GM12878 (cell line): ENCODE data around the gene CERCAM. TPM values are rescaled to one million over a fixed set of nuclear protein-coding genes. Genes with fewer than 3 reads are reported as not detected.

Experiments used
- ATAC-seq: fragments of 200-7000 bp; cut with Tn5 transposase; 3 replicates; pipeline ENCODE4 v1.9.1; 2020; ENCODE audit warnings: mild to moderate bottlenecking, moderate library complexity
- BruUV-seq: library from RNA; stranded (reverse); fragments of 400-500 nt; replicated peaks from 2 replicates; lab custom pipeline; 2021; lab: Mats Ljungman, UMichigan
- CTCF ChIA-PET: fragments of 300-600 bp; sonication (Branson Sonifier 250); formaldehyde crosslinking; extraction: SDS; loops from one replicate; lab custom pipeline; 2021; ENCODE audit warnings: inconsistent platforms; lab: Yijun Ruan, JAX
- POLR2A ChIA-PET: fragments of 350-600 bp; formaldehyde crosslinking; extraction: SDS; loops from one replicate; lab custom pipeline; 2021; ENCODE audit warnings: inconsistent platforms; lab: Charles Lee
- RAD21 ChIA-PET: fragments of 300-600 bp; sonication (Branson Sonifier 250); formaldehyde crosslinking; loops from one replicate; lab custom pipeline; 2023; ENCODE audit warnings: antibody characterized with exemption; ENCODE audit not compliant: unreplicated experiment; lab: Charles Lee
- SMC1A ChIA-PET: fragments of 300-600 bp; sonication (Branson Sonifier 250); formaldehyde crosslinking; loops from one replicate; lab custom pipeline; 2023; ENCODE audit not compliant: unreplicated experiment, uncharacterized antibody; lab: Charles Lee
- DNase-seq: peaks from one replicate; pipeline ENCODE4 v3.0.0-alpha.2; 2011; ENCODE audit warnings: low read depth, low spot score
- FAIRE-seq: peaks from 3 replicates; lab custom pipeline; 2011; peaks lifted over from hg19 to GRCh38; lab: Jason Lieb, UNC
- H2AFZ ChIP-seq: 2 replicates; pipeline ENCODE4 v1.6.0; 2011; ENCODE audit warnings: low read depth, low read length, control low read depth; ENCODE audit not compliant: control insufficient read depth
- H3K27ac ChIP-seq: 2 replicates; pipeline ENCODE4 v1.5.1; 2011; ENCODE audit warnings: control low read depth; ENCODE audit not compliant: control insufficient read depth, insufficient read depth
- H3K27me3 ChIP-seq, 2 experiments: replicated peaks in 1 of 2; 2 replicates each; pipeline versions ENCODE4 v1.6.0 to v1.6.1; 2011; ENCODE audit warnings: low read length in 1 of 2; ENCODE audit not compliant: control insufficient read depth in 2 of 2, insufficient read depth in 2 of 2
- H3K36me3 ChIP-seq, 2 experiments: 2 replicates each; pipeline ENCODE4 v1.5.1; 2011; ENCODE audit warnings: low read length in 1 of 2; ENCODE audit not compliant: control insufficient read depth in 2 of 2, insufficient read depth in 2 of 2
- H3K4me1 ChIP-seq: 2 replicates; pipeline ENCODE4 v1.6.1; 2011; ENCODE audit warnings: mild to moderate bottlenecking, low read length, moderate library complexity, mixed read lengths; ENCODE audit not compliant: control insufficient read depth, insufficient read depth
- H3K4me2 ChIP-seq: 2 replicates; pipeline ENCODE4 v1.6.0; 2011; ENCODE audit warnings: control low read depth; ENCODE audit not compliant: control insufficient read depth, insufficient read depth
- H3K4me3 ChIP-seq: fragments of 200-600 bp; sonication (generic); 2 replicates; pipeline ENCODE4 v1.5.1; 2016
- H3K79me2 ChIP-seq: 2 replicates; pipeline ENCODE4 v1.6.0; 2011; ENCODE audit warnings: low read length; ENCODE audit not compliant: control insufficient read depth, insufficient read depth
- H3K9ac ChIP-seq: 2 replicates; pipeline ENCODE4 v1.8.0; 2011; ENCODE audit warnings: low read length, control low read depth, mixed read lengths; ENCODE audit not compliant: control insufficient read depth, insufficient read depth
- H3K9me3 ChIP-seq: replicated peaks from 3 replicates; pipeline ENCODE4 v1.5.1; 2011; ENCODE audit warnings: mild to moderate bottlenecking, low read length; ENCODE audit not compliant: control insufficient read depth, insufficient read depth
- H4K20me1 ChIP-seq: 2 replicates; pipeline ENCODE4 v1.6.0; 2011; ENCODE audit not compliant: control insufficient read depth, insufficient read depth
- BCL11A ChIP-seq: IDR thresholded peaks from 2 replicates; pipeline ENCODE4 v1.6.1; 2011; ENCODE audit warnings: low read depth, low read length
- BRCA1 ChIP-seq: IDR thresholded peaks from 2 replicates; pipeline ENCODE4 v1.6.1; 2011; ENCODE audit warnings: low read depth, low read length, improper control_type of control experiment
- CEBPB ChIP-seq, 2 experiments: fragments of 150-350 bp in 1 of 2; IDR thresholded peaks; 2 replicates each; pipeline ENCODE4 v1.6.1; 2012 to 2014; ENCODE audit warnings: low read depth in 2 of 2, low read length in 2 of 2, borderline replicate concordance in 1 of 2, inconsistent platforms in 1 of 2
- CHD2 ChIP-seq: IDR thresholded peaks from 2 replicates; pipeline ENCODE4 v1.6.1; 2011; ENCODE audit warnings: low read depth, low read length, improper control_type of control experiment, borderline replicate concordance
- ESRRA ChIP-seq: IDR thresholded peaks from 2 replicates; pipeline ENCODE4 v1.6.1; 2012; ENCODE audit warnings: mild to moderate bottlenecking, low read length, improper control_type of control experiment
- FOXM1 ChIP-seq: IDR thresholded peaks from 2 replicates; pipeline ENCODE4 v1.6.1; 2012; ENCODE audit warnings: low read depth, mild to moderate bottlenecking, inconsistent platforms, low read length, moderate library complexity
- LARP7 ChIP-seq: fragments of 450-650 bp; IDR thresholded peaks from 2 replicates; pipeline ENCODE4 v1.6.1; 2017; ENCODE audit warnings: mild to moderate bottlenecking
- MLLT1 ChIP-seq: fragments of 450-650 bp; IDR thresholded peaks from 2 replicates; pipeline ENCODE4 v1.6.1; 2016; ENCODE audit warnings: mild to moderate bottlenecking
- MYB ChIP-seq: fragments of 150-350 bp; IDR thresholded peaks from 2 replicates; pipeline ENCODE4 v1.6.1; 2014; ENCODE audit warnings: mild to moderate bottlenecking, low read depth, low read length, borderline replicate concordance
- RELA ChIP-seq: fragments of 450-650 bp; IDR thresholded peaks from 2 replicates; pipeline ENCODE4 v1.8.0; 2014; ENCODE audit warnings: borderline replicate concordance; ENCODE audit not compliant: partially characterized antibody
- SMAD5 ChIP-seq: IDR thresholded peaks from 2 replicates; pipeline ENCODE4 v1.6.1; 2016; ENCODE audit warnings: antibody characterized with exemption, low read depth
- SPI1 ChIP-seq: IDR thresholded peaks from 2 replicates; pipeline ENCODE4 v1.6.1; 2011; ENCODE audit warnings: low read depth, mild to moderate bottlenecking, low read length, moderate library complexity, borderline replicate concordance; ENCODE audit not compliant: insufficient read depth
- TCF7 ChIP-seq: IDR thresholded peaks from 2 replicates; pipeline ENCODE4 v1.6.1; 2014; ENCODE audit warnings: antibody characterized with exemption, borderline replicate concordance
- ZSCAN29 ChIP-seq: fragments of 450-650 bp; IDR thresholded peaks from 2 replicates; pipeline ENCODE4 v1.6.1; 2017; ENCODE audit warnings: mild to moderate bottlenecking, moderate library complexity
- WGBS: methylation state at CpG from one replicate; pipeline ENCODE4 v1.1.6; 2016; ENCODE audit warnings: low lambda C conversion rate; ENCODE audit not compliant: insufficient replicate concordance, insufficient coverage; ENCODE audit errors: missing lambda C conversion rate; 5-methylcytosine and 5-hydroxymethylcytosine counted together
- in situ Hi-C: fragments of 300-500 bp; cut with MboI; formaldehyde crosslinking; loops from 9 replicates; pipeline ENCODE4 v1.14.3; 2018; ENCODE audit warnings: mixed read lengths
- intact Hi-C: fragments of 100-400 bp; cut with micrococcal nuclease; formaldehyde crosslinking; loops from one replicate; pipeline ENCODE4 v1.14.2; 2022; ENCODE audit not compliant: unreplicated experiment
- polyA plus RNA-seq, 11 experiments: library from polyadenylated mRNA; depleted of rRNA in 4 of 11; unstranded in 6 of 11; stranded (reverse) in 5 of 11; fragments of >200 nt; fragmentation: Nextera tagmentation in 4 of 11; fragmentation: Illumina TruSeq in 1 of 11; extraction: Ambion mirVana in 4 of 11; extraction: Trizol in 1 of 11; gene quantifications; 1 replicate in 1 of 11; 2 replicates in 10 of 11; pipeline versions ENCODE4 v1.2.1 to v1.2.3, GENCODE V29; 2011 to 2016; ENCODE audit warnings: inconsistent platforms in 2 of 11, missing spikeins in 2 of 11, low read depth in 1 of 11
- total RNA-seq, 4 experiments: library from RNA; depleted of rRNA in 3 of 4; stranded (reverse); fragments of >200 nt in 3 of 4; fragmentation: Illumina TruSeq in 1 of 4; extraction: Trizol in 1 of 4; gene quantifications; 2 replicates each; pipeline versions ENCODE4 v1.2.1 to v1.2.3, GENCODE V29; 2013 to 2021
- TF ChIP-seq, protein P1 (sequence below): fragments of 450-650 bp; IDR thresholded peaks from 2 replicates; pipeline ENCODE4 v1.6.1; 2018; ENCODE audit warnings: borderline replicate concordance, mild to moderate bottlenecking; ENCODE audit not compliant: partially characterized antibody
- TF ChIP-seq, protein P2 (sequence below): fragments of 450-650 bp; IDR thresholded peaks from 2 replicates; pipeline ENCODE4 v1.6.1; 2017; ENCODE audit warnings: mild to moderate bottlenecking, moderate library complexity

Gene CERCAM
- total and polyA plus RNA-seq, 10 of the 15 experiments (the other 5 are each of a cell fraction or from before 2014, with no cell fraction given) = 0.05 to 6.7 (median 0.71) TPM

DNA sequence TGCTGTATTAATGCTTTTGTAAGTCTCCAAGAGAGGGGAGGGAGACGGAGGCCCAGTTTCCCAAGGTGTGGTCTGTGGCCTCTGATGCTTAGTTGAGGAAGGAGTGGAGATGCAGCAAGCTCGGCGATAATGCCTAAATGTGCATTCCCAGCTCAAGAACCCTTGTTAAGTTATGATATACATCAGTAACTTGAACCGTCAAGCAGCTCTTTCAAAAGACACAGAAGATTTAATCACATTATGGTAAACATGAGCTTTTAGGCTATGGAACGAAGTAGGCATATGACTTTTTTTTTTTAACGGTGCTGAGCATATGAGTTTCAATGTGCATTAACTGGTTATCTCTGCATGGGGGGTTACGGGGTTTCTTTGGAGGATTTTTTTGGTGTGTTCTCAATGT lies 61.5 kb downstream of the CERCAM start:
- H4K20me1 ChIP-seq = no peaks in the 10 kb centered on the region
- no peak for TF ChIP-seq BCL11A
- no peak for TF ChIP-seq SPI1
- TF ChIP-seq LARP7 = no peak
- TF ChIP-seq MYB = no peak
- no peak for TF ChIP-seq MLLT1
- TF ChIP-seq, protein P1, sequence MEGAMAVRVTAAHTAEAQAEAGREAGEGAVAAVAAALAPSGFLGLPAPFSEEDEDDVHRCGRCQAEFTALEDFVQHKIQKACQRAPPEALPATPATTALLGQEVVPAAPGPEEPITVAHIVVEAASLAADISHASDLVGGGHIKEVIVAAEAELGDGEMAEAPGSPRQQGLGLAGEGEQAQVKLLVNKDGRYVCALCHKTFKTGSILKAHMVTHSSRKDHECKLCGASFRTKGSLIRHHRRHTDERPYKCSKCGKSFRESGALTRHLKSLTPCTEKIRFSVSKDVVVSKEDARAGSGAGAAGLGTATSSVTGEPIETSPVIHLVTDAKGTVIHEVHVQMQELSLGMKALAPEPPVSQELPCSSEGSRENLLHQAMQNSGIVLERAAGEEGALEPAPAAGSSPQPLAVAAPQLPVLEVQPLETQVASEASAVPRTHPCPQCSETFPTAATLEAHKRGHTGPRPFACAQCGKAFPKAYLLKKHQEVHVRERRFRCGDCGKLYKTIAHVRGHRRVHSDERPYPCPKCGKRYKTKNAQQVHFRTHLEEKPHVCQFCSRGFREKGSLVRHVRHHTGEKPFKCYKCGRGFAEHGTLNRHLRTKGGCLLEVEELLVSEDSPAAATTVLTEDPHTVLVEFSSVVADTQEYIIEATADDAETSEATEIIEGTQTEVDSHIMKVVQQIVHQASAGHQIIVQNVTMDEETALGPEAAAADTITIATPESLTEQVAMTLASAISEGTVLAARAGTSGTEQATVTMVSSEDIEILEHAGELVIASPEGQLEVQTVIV = no peak
- TF ChIP-seq TCF7 = no peak
- TF ChIP-seq ZSCAN29 = no peak
- TF ChIP-seq BRCA1 = no peak
- no peak for TF ChIP-seq FOXM1
- TF ChIP-seq SMAD5 = no peak
- no peak for TF ChIP-seq RELA
- TF ChIP-seq ESRRA = no peak
- TF ChIP-seq CHD2 = no peak
- TF ChIP-seq CEBPB (IDR thresholded peaks at IDR 0.05; ENCODE audit: borderline replicate concordance in 1 of 2, low read depth in 2 of 2, low read length in 2 of 2) = no peak
- TF ChIP-seq, protein P2, sequence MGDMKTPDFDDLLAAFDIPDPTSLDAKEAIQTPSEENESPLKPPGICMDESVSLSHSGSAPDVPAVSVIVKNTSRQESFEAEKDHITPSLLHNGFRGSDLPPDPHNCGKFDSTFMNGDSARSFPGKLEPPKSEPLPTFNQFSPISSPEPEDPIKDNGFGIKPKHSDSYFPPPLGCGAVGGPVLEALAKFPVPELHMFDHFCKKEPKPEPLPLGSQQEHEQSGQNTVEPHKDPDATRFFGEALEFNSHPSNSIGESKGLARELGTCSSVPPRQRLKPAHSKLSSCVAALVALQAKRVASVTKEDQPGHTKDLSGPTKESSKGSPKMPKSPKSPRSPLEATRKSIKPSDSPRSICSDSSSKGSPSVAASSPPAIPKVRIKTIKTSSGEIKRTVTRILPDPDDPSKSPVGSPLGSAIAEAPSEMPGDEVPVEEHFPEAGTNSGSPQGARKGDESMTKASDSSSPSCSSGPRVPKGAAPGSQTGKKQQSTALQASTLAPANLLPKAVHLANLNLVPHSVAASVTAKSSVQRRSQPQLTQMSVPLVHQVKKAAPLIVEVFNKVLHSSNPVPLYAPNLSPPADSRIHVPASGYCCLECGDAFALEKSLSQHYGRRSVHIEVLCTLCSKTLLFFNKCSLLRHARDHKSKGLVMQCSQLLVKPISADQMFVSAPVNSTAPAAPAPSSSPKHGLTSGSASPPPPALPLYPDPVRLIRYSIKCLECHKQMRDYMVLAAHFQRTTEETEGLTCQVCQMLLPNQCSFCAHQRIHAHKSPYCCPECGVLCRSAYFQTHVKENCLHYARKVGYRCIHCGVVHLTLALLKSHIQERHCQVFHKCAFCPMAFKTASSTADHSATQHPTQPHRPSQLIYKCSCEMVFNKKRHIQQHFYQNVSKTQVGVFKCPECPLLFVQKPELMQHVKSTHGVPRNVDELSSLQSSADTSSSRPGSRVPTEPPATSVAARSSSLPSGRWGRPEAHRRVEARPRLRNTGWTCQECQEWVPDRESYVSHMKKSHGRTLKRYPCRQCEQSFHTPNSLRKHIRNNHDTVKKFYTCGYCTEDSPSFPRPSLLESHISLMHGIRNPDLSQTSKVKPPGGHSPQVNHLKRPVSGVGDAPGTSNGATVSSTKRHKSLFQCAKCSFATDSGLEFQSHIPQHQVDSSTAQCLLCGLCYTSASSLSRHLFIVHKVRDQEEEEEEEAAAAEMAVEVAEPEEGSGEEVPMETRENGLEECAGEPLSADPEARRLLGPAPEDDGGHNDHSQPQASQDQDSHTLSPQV = no peak
- no peaks in the 10 kb centered on the region for H3K9me3 ChIP-seq
- no peak for DNase-seq
- ATAC-seq = no peak
- ChIA-PET CTCF (interaction anchor here (1.5 kb wide), 1 partner anchor 35 kb away, joined by 3 read pairs; no protein-coding TSS in a partner anchor), POLR2A (interaction anchor here (0.6 kb wide), 1 partner anchor 64 kb away, joined by 4 read pairs; no protein-coding TSS in a partner anchor), SMC1A (no interaction called here), RAD21 (interaction anchor here (1.3 kb wide), 1 partner anchor 143 kb away, joined by 4 read pairs; no protein-coding TSS in a partner anchor)
- no peak overlapping the region for H3K4me3 ChIP-seq
- H3K36me3 ChIP-seq = peaks cover 33 to 38% of the 10 kb centered on the region in 2 experiments; a peak in 3 of 4 replicates
- H3K27me3 ChIP-seq = no peaks in the 10 kb centered on the region
- in situ Hi-C loops (no loop called here), intact Hi-C loops (no loop called here)
- H3K4me2 ChIP-seq = no peak overlapping the region
- H3K79me2 ChIP-seq = no peaks in the 10 kb centered on the region
- no peak overlapping the region for H3K9ac ChIP-seq
- no peak for FAIRE-seq
- no peaks in the 10 kb centered on the region for H3K4me1 ChIP-seq
- 97% methylated on average over 7 of the region's 7 CpGs for WGBS
- H2AFZ ChIP-seq = no peak overlapping the region
- no TSS peak for BruUV-seq
- no peak overlapping the region for H3K27ac ChIP-seq
